NCI-H1092 treated with DMSO at 0.1 percent for 48 hours (cell line): ENCODE measurements around the gene HTT-AS.

ENCODE experiments used
- DNase-seq: peaks from one replicate; lab custom pipeline; 2025; lab: John Stamatoyannopoulos, UW

The HTT-AS gene

DNA sequence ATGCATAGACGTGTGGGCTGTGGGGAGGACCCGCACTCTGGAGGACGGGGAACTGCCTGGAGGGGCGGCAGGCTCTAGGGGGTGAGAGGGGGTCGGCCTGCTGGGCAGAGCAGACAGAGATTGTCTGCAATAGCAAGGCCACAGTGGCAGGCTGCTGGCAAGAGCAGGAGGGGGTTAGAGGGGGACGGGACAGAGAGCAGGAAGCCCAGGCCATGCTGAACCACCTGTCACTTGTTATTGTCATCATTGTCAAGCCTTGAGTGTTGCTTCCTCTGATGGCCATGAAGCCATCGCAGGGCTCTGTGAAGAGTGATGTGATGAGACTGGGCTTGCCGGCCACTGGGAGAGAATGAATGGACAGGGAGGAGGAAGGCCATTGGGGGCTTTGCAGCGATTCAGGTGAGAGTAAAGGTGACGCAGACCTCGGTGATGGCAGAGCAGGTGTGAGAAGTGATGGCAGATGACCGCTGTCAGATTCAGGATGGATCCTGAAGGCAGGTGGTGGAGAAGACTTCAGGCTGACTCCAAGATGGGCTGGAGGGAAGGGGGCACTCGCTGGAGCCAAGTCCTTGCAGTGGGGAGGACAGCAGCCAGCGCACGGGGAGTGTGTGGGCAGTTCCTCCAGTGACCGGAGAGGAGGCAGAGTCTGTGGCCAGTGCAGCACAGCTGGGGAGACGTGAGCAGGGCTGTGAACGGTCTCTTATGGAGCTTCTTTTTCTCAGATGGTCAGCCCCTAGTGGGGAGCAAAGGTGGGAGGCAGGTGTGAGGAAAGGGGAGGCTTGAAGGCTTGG lies 43.6 kb downstream of the HTT-AS start:
- no peak for DNase-seq

DNA sequence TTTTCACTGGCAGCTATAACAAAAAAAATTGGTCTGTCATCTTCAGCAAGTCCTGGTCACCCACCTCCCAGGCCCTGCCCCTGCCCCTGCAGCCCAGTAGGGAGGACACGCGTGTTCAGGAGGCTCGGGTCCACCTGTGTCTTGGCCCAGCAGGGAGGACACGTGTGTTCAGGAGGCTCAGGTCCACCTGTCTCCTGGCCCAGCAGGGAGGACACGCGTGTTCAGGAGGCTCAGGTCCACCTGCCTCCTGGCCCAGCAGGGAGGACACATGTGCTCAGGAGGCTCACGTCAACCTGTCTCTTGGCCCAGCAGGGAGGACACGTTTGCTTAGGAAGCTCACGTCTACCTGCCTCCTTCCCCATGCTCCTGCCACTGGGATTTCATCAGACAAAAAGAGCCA lies 44.9 kb downstream of the HTT-AS start:
- no peak for DNase-seq

DNA sequence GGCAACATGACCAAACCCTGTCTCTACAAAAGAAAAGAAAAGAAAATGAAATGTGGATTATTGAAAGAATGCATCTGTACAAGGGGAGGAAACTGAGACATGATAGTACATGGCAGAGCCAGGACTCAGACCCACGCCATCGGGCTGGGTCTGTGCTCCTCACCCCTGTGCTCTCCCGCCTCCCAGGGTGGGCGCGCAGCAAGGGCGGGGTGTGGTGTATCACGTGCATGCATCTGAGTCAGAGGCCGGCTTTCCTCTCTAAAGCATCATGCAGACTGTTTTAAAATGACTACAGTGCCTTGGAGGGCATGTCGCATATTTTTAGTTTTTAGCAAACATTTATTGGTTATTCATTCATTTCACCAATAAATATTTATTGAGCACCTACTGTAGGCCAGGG lies 47.8 kb downstream of the HTT-AS start:
- DNase-seq, result no peak

DNA sequence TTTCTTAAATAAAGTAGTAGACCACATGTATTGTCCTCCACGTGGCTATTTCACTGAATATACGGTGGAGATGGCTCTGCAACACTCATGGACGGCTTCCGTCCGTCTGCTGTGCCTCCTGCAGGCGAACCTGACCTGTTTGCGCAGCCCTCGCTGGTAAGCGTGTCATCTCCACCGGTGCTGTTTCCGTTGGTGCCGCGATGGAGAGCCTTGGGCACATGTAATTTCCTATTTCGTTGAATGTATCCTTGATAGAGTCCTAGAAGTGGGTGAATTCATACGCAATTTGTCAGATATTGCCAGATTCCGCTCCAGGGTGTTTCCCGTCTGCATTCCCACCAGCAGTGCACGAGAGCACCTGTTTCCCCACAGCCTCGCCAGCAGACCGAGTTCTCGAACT lies 48.5 kb downstream of the HTT-AS start:
- DNase-seq, result no peak

DNA sequence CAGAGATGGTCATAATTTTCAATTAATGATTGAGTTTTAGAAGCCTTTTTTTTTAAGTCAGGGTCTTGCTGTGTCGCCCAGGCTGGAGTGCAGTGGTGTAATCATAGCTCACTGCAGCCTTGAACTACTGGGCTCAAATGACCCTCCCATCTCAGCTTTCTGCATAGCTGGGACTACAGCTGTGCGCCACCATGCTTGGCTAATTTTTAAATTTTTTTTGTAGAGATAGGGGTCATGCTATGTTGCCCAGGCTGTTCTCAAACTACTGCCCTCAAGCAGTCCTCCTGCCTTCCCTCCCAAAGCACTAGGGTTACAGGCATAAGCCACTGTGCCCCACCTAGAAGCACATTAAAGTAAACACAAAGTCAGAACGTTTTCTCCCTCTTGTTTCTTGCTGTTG lies 51.7 kb downstream of the HTT-AS start:
- no peak for DNase-seq

DNA sequence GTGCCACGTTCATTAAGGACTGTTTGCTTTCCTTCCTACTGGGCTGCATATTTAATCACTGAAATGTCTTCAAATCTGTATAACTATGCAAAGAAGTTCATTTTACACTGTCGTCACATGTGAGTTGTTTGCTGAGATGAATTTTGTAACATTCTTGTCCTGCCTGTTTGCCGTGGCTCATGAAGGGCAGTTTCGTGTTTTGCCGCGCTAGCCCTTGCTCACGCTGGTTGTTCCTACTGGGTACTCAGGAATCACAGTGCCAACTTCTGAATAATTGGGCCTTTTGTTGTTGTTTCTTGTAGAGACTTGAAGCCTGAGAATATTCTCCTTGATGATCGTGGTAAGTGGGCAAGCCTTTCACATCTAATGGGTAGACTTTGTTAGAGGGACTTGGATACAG lies 52.2 kb downstream of the HTT-AS start:
- no peak for DNase-seq

DNA sequence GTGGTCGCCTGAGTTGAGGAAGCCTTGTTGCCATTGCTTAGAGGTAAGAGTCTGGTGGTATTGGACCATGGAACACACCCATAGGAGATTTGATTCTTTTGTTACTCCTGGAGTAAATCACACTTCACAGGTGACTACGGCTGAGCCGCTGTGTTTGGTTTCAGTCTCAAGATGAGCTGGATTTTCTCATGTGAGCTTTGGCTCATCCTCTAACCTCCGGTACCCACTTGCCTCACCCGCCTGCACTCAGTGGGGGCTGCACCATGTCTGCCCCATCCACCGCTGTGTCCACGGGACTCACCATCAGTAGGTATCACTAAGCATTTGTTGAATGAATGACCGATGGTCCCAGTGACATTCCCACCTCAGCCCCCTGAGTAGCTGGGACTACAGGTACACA lies 52.7 kb downstream of the HTT-AS start:
- DNase-seq, result no peak

DNA sequence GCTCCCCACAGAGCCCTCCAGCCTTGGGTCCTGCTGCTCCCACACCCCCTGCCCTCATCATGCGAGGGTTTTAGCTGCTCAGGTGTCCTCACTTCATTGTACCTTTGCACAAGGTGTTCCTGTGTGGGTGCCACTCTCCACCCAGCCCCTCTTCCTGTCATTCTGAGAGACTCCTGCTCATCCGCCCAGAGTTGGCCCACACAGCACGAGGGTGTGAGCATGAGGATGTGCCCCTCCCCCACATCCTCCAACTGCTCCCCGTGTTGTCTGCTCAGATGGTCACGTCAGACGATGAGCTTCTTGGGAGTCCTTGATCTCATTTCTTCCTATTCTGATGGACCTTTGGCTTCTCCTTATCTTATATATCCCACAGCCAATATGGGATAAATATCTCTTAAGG lies 53.2 kb downstream of the HTT-AS start:
- no peak for DNase-seq

DNA sequence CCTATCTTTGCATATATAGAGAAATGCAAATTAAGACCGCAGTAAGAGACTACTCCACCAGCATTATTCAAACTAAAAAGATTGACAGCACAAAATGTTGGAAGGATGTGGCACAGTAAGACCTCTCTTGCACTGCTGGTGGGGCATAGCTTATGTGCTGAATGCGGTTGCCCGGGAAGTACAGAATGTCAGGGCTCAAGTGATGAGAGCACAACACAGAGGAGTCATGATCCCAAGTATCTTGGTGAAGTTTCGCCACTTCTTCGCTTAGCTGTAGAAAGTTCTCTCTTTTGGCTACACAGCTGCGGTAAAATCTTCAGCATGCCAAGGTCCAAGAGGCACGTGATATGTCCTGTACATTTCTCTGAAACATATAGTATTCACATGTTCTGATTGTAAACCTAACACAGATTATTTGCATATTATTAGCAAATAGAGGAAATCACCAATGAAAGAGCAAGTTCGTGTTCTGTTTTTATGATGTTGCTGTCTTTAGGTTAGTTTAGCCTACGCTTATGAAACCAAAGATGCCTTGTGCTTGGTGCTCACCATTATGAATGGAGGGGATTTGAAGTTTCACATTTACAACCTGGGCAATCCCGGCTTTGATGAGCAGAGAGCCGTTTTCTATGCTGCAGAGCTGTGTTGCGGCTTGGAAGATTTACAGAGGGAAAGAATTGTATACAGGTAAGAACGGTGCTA lies 55.0 kb downstream of the HTT-AS start:
- no peak for DNase-seq

DNA sequence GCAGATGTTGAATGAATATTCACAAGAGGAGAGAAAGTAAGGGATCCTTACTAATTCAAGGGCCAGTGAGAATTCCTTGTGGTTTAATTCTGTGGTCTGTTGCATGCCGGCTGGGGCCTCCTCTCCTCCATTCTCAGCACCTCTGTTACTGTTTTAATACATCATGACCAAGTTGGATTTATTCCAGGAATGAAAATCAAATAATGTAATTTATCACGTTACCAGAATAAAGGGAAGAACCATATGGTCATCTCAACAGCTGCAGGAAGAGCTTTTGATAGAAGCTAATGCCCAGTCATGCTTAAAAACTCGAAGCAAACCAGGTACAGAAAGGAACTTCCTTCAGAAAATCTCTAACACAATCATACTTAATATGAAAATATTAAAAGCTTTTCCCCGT lies 56.8 kb downstream of the HTT-AS start:
- DNase-seq, result no peak

DNA sequence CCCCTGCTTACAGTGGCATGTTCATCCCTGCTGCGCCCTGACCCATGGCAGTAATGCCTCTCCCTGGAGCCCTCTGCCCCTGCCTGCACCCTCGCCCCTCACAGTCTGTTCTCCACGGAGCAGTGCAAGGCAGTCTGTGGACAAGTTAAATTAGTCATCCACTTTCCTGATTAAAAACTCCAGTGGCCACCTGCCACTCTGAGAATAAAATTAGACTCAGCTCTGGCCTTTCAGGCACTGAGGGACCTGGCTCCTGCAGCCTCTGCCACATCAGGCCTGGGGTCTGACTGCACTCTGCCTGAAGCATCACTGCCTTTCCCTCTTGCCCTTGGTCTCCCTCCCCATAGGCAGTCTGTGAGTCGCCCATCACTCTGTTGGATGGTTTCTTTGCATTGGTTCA lies 57.4 kb downstream of the HTT-AS start:
- no peak for DNase-seq

DNA sequence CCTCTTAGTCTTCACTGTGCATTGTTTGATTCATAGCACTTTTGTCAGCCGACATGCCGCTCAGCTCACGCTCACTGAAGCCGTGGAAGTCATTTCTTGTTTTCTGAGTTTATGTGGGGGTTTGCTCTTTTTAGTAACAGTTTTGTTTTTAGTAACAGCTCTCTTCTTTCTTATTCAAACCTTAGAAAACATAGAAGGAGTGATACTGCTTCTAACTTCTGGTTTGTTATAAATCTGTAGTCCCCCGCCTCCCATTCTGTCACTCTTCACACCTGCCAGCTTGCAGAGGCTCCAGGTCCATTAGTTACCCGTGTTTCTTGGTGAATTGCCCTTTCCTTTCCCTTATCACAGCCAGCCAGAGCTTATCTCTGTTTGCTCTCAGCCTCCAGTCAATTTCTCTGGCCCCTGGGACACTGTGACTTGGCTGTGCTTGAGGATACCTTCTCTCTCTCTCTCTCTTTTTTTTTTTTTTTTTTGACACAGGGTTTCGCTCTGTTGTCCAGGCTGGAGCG lies 60.4 kb downstream of the HTT-AS start:
- DNase-seq, result no peak
